Hippocampal formation (tissue), 2 donors: ENCODE measurements around the gene DAB2.
A peak's percentile ranks its signal among the peaks of the same experiment; 100 is the strongest.

Source experiments
- DNase-seq, 2 donors: peaks; one replicate each; lab custom pipeline; 2025; lab: John Stamatoyannopoulos, UW

Gene DAB2

DNA sequence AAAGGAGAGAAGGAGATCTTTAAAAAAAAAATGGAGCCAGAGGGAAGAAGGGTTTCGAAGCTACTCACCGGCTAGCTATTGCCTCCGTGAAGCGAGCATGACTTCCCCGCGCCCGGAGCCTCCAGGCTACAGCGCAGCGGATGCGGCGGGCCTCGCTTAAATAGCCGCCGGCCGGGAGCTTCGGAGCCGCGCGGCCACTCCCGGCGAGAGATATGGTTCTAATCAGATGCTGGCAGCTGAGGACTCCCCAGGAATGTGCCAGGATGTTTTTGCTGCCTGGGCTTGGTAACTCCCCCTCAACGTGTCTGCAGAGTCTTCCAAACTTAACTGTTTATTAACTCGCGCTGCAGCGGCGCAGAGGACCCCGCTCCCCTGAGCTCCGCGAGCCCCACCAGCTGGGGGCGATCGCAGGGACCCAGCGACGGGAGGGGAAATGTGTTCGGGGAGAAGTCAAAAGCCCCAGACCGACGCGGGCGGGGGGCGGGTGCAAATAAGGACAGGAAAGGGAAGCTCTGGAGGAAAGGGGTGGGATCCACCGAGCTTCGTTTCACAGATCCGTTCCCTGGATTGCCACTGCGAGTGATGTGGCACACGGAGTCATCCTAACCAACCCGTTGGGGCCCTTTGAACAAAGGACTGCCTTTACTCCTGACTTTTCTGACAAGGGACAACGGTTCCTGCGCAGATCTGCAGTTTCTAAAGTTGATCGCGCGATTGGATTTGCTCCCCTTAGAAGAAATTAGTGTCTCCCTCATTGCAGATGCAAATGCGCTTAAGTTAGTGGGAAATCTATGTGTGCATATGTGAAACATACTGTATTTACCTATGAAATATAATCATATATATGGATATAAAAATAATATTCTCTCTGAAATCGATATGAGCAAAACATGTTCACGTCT lies at the start of gene DAB2:
DAB2 (minus strand) TSS at position 245 of the 902 bp plus-strand sequence. CDS start 30,660 bp downstream, outside the sequence.
- DNase-seq, result peak; percentile 51 to 81

DNA sequence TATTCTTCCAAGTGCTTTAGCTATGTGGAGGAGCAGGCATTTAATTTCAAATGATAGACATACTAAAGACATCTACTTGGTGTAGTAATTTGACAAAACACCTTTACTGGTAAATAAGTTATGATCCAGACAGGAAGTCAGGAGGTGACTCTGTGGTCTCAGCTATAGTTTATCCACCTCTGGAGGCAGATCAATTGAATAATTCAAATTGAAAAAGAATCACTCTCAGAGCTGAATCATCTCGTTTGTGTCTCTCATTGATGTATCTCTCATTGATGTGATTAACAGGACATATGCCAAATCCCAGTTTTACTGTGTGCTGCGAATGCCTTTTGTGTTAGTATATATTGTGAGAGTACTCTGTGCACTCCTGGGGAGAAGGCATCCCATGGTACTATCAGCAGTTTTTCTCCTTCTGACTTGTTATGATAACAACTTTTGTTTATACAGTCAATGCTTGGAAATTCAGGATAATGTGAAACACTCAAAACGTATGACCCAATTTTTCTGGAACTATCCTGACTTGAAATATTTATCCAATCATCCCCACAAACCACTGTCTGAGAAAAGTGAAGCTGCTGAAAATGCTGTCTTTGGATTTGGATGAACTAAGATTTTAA lies 48.5 kb upstream of the DAB2 start:
- no peak for DNase-seq

DNA sequence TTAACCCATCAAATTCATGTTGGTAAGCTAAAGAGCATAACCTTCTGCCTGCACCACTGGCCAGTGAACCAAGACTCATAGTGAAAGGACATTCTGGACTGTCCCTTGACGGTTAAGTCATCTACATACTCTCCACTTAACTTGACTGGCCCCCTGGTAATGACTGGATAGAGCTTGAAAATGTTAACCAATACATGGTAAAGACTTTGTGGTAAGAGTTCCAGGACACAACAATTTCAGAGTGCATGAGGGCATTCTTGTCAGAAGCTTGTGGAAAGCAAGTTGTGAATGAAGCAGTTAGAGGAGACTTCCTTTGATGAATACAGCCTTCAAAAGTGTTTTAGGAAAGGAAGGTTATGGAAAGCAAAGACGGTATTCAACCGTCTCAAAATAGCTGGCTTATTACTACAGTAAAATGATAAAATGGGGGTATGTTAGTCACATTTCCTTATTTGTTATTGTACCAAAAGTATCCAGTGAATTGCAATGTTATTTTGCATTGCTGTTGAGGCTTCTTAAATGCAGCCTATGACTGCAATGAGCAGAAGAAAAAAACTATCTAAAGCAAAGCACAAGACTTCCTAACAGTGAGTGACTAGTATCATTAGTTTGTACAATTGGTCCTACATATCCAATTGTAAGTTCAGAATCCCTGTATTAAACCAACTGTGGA lies 47.2 kb upstream of the DAB2 start:
- DNase-seq, result no peak

DNA sequence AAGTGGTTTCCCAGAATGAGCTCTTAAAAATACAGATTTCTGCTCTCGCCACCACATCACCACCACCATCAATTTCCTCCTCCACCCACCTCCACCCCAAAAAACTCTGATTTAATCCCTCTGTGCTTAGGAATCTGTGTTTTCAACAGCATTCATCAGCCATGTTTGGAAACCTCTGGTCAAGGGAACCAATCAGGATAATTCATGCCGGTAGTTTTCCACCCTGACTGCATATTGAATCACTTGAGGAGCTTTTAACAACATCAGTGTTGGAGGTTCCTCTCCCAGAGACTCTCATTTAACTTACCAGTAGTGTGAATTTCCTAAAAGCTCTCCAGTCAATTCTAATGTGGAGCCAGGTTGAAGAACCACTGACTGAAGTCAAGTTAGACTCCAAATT lies 46.0 kb upstream of the DAB2 start:
- no peak for DNase-seq

DNA sequence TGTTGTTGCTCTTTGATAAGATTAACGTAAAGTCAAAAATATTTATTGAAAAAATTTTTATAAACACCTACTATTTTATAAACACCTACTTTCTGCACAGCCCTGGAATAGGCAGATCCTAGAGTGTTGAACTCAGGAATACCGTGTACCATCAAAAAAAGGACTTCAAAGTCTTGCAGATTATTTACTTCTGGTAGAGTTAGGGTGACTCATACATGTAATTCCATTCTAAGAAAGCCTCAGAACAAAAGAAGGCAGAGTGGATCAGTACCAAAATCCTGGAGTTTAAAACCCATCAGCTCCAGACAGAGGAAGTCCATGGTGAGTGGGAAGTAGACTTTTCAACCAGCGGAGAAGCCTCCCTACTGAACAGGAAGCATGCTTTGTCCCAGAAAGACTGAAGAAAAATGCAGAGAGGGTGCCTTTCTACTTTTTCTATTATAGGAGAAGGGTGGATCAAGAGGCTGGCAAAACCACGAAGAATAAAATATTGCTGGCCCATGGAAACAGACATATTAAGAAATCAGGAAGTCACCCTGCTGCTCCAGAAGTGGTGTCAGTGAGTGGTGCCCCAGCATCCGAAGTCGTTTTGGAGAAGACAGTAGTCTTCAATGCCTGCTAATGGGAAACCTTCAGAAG lies 45.1 kb upstream of the DAB2 start:
- DNase-seq, result no peak

DNA sequence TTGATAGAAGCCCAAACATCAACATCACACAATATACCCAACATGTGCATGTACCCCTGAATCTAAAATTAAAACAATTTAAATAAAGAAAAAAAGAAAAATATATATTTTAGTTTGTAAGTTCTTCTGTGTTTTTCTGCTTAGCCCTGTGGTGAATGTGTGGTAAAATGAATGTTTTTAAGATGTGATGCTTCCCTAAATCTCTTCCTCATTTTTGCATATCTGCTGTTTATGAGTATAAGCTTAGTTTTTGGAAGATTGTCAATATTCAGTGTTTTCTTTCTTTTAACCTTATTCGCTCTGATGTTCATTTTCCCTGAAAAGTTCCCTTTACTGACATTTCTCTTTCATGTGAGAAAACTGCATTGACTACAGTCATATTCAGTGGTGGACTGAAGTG lies 44.4 kb upstream of the DAB2 start:
- DNase-seq, result no peak

DNA sequence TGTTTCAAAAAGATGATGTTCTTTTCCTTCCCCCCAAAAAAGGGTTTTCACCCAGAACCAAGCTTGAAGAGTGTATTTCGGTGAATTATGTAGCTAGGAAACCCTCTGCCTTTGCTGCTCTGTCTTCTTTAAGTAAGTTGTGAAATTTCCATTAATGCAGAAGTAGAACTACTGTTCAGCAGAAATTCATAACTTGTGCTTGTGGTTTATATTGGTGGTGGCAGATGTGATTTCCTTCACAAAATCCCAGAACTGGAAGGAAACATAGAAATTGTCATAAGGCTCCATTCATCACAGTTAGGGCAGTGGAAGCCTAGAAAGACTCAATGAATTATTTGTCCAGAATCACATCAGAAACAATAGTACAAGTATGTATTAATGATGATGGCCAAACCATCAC lies 42.1 kb upstream of the DAB2 start:
- no peak for DNase-seq

DNA sequence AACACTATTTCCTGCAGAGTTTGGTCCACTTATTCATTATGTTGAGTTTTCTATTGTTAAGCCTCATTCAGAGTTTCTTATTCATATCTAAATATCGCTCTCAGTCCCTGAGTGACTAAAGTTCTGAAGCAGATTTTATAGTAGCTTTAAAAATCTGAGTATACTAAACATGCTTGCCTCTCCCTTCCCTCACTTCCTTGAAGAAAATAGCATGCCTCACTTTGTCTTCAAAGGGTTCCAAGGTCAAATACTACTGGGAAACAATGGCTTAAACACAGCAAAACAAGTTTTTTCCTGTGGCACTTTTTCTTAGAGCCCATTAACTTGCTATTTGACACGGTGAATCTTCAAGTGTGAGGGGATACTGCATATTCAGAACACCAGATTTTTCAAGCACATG lies 41.1 kb upstream of the DAB2 start:
- DNase-seq, result no peak

DNA sequence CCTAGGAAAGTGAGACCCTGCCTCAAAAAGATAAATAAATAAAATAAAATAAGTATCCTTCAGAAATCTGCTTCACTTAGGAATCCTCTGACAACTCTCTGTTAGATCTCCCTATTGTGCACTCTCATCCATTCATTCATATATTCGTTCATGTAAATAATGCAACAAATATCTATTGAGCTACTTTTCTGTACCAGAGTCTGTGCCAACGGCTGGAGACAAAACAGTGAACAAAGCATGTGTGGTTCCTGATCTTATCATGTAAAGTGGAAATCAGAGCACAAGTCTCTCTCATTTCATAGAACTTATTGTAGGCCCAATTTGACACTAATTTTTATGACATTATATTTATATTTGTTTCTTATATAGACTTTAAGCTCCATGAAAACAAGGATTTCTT lies 40.3 kb upstream of the DAB2 start:
- DNase-seq, result no peak

DNA sequence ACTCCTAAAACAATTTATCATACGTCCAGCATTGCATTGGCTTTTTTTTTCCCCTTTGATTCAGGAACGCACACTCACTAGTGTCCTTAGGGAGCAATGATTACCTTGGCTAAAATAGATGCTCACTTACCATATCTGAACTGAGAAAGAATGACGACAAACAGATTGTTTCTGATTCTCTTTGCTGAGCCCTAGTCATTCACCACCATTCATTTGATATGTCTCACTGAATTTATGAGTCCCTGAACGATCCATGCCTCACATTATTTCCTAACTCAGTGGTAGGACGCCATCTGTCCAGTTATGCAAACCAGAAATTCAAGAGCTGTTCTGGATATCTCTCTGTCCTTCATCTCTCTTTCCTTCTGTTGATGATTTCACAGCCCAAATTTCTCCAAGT lies 39.3 kb upstream of the DAB2 start:
- DNase-seq, result no peak

DNA sequence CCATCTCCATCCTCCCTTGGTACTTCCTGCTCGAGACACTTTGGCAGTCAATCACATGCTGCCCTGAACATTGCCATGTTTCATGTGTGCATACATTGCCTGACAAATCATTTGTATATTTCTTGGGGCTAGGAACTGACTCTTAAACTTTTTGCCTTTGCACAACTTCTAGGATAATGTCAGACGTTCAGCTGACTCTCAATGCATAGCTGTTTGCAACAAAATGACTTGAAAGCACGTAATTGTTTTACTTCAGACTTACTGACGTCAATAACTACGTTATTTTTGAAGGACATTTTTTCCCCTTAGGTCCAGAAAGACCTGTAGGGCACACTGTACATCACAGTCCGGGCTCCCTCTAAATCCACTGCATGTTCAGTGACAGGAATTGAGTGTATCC lies 37.4 kb upstream of the DAB2 start:
- DNase-seq, result no peak

DNA sequence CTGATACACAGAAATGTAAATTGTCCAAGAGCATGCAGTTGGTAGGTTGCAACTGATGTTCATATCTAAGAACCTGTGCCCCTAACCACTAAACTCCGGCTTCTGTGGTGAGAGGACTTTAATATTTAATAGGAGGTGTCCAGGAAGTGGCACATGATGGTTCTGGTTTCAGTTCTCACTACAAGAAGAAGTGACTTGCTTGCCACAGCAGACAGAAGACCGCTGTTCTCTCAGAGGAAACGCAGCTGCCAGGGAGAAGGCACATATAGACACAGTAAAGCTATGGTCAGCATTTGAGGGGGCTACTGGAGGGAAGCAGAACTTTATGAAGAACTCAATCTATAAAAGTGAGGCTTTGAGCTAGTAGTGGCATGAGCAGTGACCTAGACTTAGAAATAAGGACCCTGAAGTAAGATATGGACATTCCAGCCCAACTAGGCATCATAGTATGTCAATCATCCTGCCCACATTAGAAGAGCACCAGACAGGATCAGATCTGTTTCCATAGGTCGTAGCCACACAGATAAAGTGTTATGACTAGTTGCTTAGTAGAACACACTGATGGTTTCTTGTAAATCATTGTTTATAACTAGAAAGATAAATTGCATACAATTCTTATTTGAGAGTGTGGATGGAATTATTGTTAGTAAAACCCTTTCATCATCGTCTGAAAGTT lies 36.4 kb upstream of the DAB2 start:
- DNase-seq, result no peak

DNA sequence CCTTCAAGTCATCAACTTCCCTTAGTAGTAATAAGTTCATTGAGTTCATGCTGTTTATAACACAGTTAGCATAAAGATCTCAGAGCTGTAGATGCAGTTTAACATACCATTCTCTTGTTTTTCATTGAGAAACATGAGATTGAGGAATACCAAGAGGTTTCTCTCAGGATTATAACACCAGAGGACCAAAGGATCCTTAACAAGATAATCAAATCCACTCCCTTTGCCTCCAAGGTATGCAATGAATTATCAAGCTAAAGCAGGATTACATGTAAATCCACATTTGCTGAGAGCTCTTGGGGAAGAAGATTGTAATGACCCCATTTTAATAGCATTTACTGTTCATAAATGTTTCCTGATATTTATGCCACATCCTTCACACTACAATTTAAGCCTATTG lies 35.1 kb upstream of the DAB2 start:
- DNase-seq, result no peak

DNA sequence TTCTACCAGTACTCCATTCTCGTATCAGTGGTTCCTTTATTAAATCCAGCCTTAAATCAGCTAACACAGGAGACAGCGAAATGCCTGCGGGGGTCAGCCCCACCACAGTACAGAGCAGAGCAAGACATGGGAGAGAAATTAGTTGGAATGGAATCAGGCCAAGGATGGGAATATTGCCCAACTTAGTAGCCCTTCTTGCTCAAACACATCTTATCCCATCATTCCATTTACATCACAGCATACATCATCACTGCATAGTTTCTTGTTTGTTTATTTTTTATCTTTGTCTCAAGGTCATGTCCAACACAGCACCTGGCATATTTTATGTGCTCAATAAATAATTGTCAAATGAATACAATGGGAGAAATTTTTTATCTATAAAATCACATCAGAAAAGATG lies 34.3 kb upstream of the DAB2 start:
- no peak for DNase-seq

DNA sequence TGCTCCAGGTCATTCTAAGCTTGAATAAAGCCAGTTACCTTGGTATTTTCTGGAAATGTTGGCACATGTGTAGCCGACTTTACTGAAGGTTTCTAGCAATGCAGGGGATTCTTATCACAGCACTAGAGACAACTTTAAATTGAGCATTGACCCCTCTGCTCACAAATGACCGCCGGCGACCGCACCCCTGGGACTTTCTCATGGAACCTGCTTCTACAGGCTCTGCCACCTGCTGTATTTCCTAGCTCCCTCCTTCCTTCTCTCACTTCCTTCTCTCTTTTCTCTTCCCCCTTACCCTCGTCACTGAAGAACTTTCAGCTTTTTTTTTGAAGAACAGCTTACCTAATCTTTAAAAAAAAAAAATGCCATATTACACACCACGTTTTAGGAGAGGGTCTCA lies 30.9 kb upstream of the DAB2 start:
- no peak for DNase-seq

DNA sequence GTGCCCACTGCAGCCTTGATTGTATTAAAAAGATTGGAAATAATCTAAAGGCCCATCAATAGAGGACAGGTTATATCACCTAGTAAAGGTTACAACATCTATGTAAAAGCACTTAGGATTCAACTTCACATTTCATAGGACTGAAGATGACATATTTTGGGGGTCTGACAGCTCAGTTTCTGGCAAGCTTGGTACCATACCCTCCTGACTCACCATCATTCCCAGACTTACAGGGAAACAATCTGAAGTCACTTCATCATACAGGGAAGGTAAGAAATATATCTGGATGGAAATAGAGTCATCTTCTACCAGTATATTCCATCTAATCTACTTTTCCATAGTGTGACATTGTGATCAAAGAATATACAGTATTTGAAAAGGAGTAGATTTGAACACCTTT lies 28.8 kb upstream of the DAB2 start:
- no peak for DNase-seq

DNA sequence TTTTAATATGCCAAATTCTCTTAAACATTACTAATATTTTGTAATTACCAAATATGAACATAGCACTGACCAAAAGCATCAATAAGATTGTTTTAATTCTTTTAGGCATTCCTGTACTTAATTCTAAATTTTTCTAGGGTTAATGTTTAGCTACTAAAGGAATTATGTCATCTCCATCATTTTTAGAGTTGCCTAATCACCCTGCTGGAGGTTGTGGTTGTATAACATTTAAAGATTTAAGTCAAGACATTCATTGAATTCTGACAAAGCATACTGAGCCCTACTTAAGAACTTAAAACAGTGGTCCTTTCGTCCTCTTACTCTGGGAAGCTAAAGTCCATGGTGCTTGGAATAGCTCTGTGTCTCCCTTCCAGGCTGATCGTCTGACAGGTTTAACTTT lies 28.1 kb upstream of the DAB2 start:
- DNase-seq, result no peak

DNA sequence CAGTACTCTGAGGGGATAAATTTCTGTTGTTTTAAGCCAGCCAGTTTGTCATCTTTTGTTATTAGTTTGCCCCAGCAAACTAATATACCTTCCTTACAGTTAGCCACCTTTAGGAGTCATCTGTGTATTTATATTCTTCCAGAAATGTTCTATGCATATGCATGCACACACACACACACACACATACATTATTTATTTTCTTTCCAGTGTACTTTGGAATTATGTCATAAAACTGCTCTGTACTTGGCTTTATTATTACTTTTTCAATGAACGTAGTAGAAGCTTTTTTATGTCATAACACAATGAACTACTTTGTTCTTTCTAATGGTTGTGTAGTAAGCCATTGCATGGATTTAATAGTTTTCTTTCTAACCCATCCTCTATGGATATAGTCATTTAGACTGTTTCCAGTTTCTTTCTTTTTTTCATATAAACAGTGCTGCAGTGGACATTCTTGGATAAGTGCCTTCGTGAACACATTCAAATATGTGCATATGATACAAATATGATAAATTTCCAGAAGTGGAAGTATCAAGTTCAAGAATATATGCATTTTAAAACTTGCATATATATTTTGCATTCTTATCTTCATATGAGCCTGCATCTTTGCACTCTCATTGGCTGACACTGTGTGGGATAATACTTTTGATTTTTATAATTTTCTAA lies 26.6 kb upstream of the DAB2 start:
- no peak for DNase-seq

DNA sequence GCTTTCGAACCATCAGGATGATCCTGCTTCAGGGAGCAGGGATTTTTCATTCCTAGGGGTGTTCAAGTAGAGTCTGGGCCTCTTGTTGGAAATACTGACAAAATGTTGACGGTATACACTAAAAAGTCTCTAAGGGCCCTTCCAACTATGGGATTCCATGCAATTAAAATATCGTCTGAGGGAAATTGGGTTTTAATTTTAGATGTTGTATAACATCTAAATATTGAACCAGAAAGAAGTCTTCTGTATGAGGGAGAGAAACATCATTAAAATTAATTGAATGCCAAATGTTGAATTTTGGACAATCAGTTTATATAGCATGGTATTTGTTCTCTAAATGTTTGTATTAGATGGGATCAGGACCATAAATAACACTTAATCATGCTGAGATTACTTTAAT lies 25.7 kb upstream of the DAB2 start:
- DNase-seq, result no peak

DNA sequence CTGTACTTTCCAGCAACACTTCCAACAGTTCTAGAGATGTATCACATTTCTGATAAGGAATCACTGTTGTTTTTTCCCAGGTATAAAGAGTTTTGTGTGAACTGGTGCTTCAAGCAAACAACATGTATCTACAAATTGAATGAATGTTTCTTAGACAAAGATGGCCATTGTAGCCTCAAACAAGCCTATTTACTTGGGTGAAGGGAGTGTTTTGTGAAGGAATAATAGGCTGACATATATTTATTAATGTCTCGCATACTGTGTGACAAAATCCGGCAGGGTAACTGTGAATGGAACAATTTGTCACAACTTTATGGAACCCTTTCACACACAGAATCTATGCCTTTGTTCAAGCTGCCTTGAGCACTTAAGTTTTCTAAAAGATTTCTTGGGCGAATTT lies 24.8 kb upstream of the DAB2 start:
- DNase-seq, result no peak

DNA sequence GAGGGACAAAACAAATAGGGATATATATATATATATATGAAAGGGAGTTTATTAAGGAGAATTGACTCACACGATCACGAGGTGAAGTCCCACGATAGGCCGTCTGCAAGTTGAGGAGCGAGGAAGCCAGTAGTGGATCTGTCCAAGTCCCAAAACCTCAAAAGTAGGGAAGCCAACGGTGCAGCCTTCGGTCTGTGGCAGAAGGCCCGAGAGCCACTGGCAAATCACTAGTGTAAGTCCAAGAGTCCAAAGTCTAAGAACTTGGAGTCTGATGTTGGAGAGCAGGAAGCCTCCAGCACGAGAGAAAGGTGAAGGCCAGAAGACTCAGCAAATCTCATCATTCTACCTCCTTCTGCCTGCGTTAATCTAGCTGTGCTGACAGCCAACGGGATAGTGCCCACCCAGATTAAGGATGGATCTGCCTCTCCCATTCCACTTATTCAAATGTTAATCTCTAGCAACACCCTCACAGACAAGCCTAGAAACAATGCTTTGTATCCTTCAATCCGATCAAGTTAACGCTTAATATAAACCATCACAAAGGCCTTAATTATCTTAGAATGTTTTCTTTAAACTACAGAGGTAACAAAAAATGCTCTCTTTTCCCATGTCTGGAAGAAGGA lies 23.8 kb upstream of the DAB2 start:
- no peak for DNase-seq
